ENCODE data around the gene MIER3.
"Not testable (repeated sequence)": the region's sequence is repeated elsewhere in the genome, so short reads cannot be mapped to it uniquely, and the experiment has no call there.

The MIER3 gene

GRCh38 chr5:56951946-56952691 lies at the start of gene MIER3:
MIER3 (minus strand) TSS chr5:56952123; CDS start chr5:56952102, 21 bp downstream.
- DNase-seq (ENCODE audit: low spot score) = peak; percentile 82

GRCh38 chr5:56995596-56995995 lies 43.7 kb upstream of the MIER3 start:
- DNase-seq (ENCODE audit: low spot score) = no peak

GRCh38 chr5:56993241-56993640 lies 41.3 kb upstream of the MIER3 start:
- DNase-seq (ENCODE audit: low spot score) = no peak

GRCh38 chr5:56989676-56990075 lies 37.8 kb upstream of the MIER3 start:
- DNase-seq (ENCODE audit: low spot score) = no peak

GRCh38 chr5:56988490-56988889 lies 36.6 kb upstream of the MIER3 start:
- peak; percentile 27 for DNase-seq (ENCODE audit: low spot score)

- DNase-seq (ENCODE audit: low spot score) = peak; percentile 38
Observed at GRCh38 chr5:56987171-56987570, 35.2 kb upstream of the MIER3 start.

- DNase-seq (ENCODE audit: low spot score) = peak; percentile 96
Observed at GRCh38 chr5:56986626-56986947, 34.7 kb upstream of the MIER3 start.

GRCh38 chr5:56985936-56986625 lies 34.2 kb upstream of the MIER3 start:
- no peak for DNase-seq (ENCODE audit: low spot score)

- peak; percentile 77 for DNase-seq (ENCODE audit: low spot score)
Observed at GRCh38 chr5:56984445-56984844, 32.5 kb upstream of the MIER3 start.

GRCh38 chr5:56983593-56984361 lies 31.9 kb upstream of the MIER3 start:
- peak; percentile 30 for DNase-seq (ENCODE audit: low spot score)

GRCh38 chr5:56981548-56982315 lies 29.8 kb upstream of the MIER3 start:
- DNase-seq (ENCODE audit: low spot score) = peak; percentile 29

GRCh38 chr5:56979968-56980367 lies 28.0 kb upstream of the MIER3 start:
- no peak for DNase-seq (ENCODE audit: low spot score)

GRCh38 chr5:56979526-56979925 lies 27.6 kb upstream of the MIER3 start:
- DNase-seq (ENCODE audit: low spot score) = not testable (repeated sequence)

GRCh38 chr5:56977822-56978221 lies 25.9 kb upstream of the MIER3 start:
- DNase-seq (ENCODE audit: low spot score) = no peak

GRCh38 chr5:56977021-56977420 lies 25.1 kb upstream of the MIER3 start:
- DNase-seq (ENCODE audit: low spot score) = peak; percentile 32

- peak; percentile 66 for DNase-seq (ENCODE audit: low spot score)
Observed at GRCh38 chr5:56974241-56974640, 22.3 kb upstream of the MIER3 start.

GRCh38 chr5:56973473-56973872 lies 21.6 kb upstream of the MIER3 start:
- no peak for DNase-seq (ENCODE audit: low spot score)

GRCh38 chr5:56971275-56971674 lies 19.4 kb upstream of the MIER3 start:
- DNase-seq (ENCODE audit: low spot score) = no peak

- no peak for DNase-seq (ENCODE audit: low spot score)
Observed at GRCh38 chr5:56964173-56964572, 12.2 kb upstream of the MIER3 start.

GRCh38 chr5:56963246-56963645 lies 11.3 kb upstream of the MIER3 start:
- no peak for DNase-seq (ENCODE audit: low spot score)

GRCh38 chr5:56962286-56962685 lies 10.4 kb upstream of the MIER3 start:
- no peak for DNase-seq (ENCODE audit: low spot score)

GRCh38 chr5:56961746-56962145 lies 9.8 kb upstream of the MIER3 start:
- DNase-seq (ENCODE audit: low spot score) = no peak
